ENCODE results near the gene CDK5RAP2. TPM values are rescaled to one million over a fixed set of nuclear protein-coding genes. Genes with fewer than 3 reads are reported as not detected.

The CDK5RAP2 gene
- polyA plus RNA-seq, 4 donors: 42.8 to 69.2 (median 61.7) TPM

DNA sequence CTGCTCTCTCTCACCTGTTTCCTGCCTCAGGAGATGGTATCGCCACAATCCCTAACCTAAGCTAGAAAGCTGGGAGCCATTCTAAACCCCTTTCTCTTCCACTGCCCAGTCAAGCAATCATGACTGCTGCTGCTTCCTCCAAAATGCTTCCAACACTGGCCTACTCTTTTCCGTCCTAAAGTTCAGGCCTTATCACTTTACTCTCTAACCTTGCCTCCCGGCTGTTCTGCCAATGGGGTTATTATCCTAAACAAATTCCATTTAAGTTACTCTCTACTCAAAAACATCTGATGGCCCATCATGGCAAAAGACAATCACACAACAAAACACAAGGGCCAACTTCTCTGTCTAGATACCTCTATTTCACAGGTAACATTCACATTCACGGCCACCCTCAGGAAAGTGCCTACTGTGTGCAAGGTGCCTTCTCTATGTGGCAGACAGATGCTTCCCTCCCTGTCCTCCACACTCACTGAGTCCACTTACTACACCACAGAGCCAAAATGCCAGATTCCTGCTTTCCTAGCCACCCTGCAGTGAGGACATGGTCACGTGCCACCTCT lies 168.0 kb downstream of the CDK5RAP2 start:
- no peak for DNase-seq (ENCODE audit: low read depth in 4 of 4, low spot score in 3 of 4)

DNA sequence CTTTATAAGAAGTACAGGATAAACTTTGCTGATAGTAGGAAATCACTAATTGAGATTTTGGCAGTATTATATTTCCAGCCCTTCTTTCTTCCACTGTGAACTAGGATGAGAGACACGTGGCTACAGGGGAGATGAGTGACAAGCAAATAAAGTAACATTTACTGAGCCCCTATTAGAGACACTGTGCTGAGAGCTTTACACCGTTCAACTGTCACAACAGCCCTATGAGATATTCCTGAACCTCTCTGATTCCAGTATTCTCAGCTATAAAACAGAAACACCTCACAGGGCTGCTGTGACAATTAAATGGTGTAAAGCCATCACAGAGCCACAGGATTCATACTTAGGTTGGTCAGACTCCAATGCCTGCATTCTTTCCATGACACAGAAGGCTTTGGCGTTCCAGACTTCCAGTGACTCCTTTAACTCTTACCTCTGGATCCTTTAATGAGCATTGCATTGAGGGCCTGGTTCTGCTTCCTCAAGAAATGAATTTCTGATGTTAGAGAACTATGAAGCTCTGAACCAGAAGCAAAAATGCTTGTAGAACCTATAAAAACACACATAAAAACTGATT lies 169.0 kb downstream of the CDK5RAP2 start:
- no peak for DNase-seq (ENCODE audit: low read depth in 4 of 4, low spot score in 3 of 4)

DNA sequence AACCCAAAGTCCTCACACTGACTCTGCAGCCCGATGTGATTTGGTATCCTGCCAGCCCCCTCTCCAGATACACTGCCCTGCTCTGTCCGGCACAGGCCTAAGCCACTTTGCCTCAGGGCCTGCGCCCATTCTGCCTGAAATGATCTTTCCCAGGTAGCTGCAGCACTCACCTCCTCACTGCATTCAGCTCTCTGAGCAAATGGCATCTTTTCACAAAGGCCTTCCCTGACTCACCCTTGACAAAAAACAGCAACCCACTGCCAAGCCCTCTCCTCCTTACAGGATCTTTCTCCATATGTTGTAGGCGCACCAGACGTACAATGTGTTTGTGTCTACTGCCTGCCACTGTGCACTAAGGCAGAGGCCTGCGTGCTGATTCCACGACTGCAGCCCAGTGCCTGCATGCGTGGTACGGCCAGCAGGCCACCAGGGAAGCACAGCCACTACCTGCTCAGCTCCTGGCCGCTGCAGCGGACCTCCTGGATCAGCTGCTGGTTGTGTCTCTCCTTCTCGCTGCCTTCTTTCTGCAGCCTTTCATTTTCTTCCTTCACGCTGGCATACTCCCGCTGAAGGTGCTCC lies 171.2 kb downstream of the CDK5RAP2 start:
- DNase-seq (ENCODE audit: low read depth in 4 of 4, low spot score in 3 of 4): no peak

GRCh38 chr9:120405860-120406259 lies 174.1 kb downstream of the CDK5RAP2 start:
- DNase-seq (ENCODE audit: low read depth in 4 of 4, low spot score in 3 of 4): no peak

DNA sequence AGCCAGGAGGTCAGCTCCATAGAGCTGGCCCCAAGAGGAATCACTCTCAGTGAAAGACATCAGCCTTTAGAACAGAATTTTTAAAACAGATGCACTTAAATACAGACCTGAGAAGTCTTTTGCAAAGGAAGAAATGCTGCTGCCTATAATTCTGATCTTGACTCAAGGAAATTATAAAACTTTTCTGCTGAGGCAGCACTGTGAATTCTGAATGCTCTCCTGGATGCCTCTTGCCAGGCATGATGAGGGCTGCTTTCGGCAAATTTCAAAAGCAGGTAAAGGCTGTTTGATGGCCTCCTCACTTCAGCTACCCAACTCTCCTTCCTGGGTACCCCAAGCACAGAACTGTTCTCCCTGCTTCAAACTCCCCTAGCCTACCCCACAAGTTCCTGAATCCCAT lies 174.8 kb downstream of the CDK5RAP2 start:
- DNase-seq (ENCODE audit: low read depth in 4 of 4, low spot score in 3 of 4): no peak

- no peak for DNase-seq (ENCODE audit: low read depth in 4 of 4, low spot score in 3 of 4)
These were observed 176.5 kb downstream of the CDK5RAP2 start for GRCh38 chr9:120403543-120403856.

DNA sequence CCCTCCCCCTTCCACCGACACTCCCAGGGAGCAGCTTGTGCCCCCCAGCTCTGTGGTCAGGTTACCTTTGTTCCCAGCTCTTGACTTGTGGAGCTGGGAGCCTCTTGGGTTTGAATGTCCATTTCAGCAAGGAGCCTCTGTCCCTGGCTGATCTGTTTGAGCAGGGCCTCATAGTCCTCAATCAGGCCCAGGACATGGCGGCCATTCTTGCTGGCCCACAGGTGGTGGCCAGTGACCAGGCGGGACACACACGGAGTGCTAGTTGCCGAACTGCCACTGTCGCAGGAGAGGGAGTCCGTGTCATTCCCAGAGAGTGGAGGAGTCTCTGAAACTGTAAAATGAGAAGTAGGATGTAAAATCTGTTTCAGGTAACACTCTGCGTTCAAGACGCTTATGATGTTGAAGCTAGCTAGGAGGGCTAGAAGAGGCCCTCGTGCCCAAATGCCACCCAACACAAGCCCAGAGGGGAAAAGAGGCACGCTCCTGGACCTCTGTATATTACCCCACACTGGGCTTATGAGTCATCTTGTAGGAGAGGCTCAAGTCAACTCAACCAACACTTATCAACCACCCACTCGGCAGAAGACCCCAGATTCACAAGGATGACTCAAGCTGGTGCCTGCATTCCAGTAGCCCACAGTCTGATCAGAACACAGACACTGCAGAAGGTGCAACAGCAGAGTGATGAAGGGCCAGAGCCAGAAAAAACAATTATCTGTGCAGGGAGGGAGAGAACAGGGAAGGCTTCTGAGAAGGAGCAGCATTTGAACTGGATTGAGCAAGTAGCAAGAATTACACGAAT lies 177.0 kb downstream of the CDK5RAP2 start:
- no peak for DNase-seq (ENCODE audit: low read depth in 4 of 4, low spot score in 3 of 4)

GRCh38 chr9:120399940-120400339 lies 180.0 kb downstream of the CDK5RAP2 start:
- DNase-seq (ENCODE audit: low read depth in 4 of 4, low spot score in 3 of 4): no peak

GRCh38 chr9:120398286-120398685 lies 181.7 kb downstream of the CDK5RAP2 start:
- no peak for DNase-seq (ENCODE audit: low read depth in 4 of 4, low spot score in 3 of 4)

- no peak for DNase-seq (ENCODE audit: low read depth in 4 of 4, low spot score in 3 of 4)
These were observed 182.5 kb downstream of the CDK5RAP2 start for GRCh38 chr9:120397453-120397852.

DNA sequence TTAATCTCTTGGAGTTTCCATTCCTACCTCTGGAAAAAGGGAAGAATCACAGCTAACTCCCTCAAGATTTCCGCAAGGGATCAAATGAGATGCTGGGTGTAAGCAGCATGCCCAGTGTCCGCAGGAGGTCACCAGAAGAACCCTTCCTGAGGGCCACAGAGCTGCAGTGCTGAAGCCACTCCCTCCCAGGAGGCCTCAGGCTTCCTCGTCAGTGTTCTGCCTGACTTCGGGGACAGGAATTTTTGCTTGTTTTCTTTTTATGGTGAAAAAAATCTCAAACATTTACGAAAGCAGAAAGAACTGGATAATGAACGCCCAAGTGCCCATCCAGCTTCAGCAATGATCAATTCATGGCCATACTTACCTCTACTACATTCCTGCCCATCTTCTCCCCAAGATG lies 183.0 kb downstream of the CDK5RAP2 start:
- no peak for DNase-seq (ENCODE audit: low read depth in 4 of 4, low spot score in 3 of 4)

GRCh38 chr9:120396418-120396817 lies 183.5 kb downstream of the CDK5RAP2 start:
- DNase-seq (ENCODE audit: low read depth in 4 of 4, low spot score in 3 of 4): no peak

GRCh38 chr9:120395376-120395775 lies 184.6 kb downstream of the CDK5RAP2 start:
- no peak for DNase-seq (ENCODE audit: low read depth in 4 of 4, low spot score in 3 of 4)

DNA sequence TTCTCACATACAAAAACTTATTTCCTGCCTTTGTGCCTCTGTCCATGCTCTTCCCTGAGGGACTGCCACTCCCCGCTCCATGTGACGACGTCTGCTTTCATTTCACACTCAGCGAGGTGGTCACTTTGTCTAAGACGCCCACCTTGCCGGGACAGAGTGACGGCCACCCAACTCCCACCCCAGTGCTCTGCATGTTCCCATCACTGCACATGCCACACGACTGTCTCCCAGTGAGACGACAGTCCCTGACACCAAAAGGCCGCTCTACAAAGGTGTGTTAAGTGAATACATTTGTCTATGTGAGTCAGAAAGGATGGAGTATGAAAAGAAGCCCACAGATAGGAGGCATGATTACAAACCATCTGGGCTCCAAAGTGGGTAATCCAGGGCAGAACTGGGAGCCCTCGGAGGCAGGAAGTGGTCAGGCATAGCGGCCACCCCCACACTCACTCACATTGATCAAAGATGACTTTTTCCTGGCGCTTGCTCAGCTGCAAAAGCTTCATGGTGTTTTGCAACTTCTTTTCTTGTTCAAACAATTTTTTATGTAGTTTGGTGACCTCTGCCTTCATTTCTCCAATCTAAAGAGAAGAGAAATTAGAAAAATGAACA lies 185.8 kb downstream of the CDK5RAP2 start:
- DNase-seq (ENCODE audit: low read depth in 4 of 4, low spot score in 3 of 4): no peak

DNA sequence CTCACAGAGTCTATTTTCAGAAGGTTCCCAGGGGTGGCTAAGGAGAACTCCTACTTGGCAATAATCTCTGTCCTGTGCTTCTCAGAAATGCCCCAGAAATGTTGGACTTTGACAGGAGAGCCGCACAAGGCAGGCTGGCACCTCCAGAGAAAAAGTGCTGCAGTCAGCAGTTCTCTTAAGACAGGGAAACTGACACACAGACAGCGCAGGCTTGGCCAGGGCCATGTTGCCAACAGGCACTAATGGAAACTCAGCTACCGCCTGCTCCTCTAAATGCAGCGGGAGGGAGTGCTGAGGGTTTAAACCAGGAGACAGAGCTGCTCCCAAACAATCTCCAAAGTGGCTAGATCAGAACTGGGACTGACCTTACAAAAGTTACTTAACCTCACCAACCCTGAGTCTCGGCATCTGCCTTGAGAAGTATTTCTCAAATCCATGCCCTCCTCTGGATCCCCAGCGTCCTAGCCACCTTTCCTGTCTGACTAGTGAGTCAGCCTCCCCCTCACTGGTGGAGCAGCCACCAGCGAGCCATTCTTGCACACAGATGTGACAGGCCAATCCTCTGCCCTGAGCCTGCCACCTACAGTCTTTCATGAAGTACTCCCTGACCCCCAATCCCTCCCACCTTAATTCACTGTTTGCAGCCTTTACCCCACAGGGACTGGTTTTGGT lies 186.4 kb downstream of the CDK5RAP2 start:
- no peak for DNase-seq (ENCODE audit: low read depth in 4 of 4, low spot score in 3 of 4)

- DNase-seq (ENCODE audit: low read depth in 4 of 4, low spot score in 3 of 4): no peak
These were observed 187.3 kb downstream of the CDK5RAP2 start for GRCh38 chr9:120392711-120393110.

GRCh38 chr9:120392245-120392644 lies 187.7 kb downstream of the CDK5RAP2 start:
- no peak for DNase-seq (ENCODE audit: low read depth in 4 of 4, low spot score in 3 of 4)

DNA sequence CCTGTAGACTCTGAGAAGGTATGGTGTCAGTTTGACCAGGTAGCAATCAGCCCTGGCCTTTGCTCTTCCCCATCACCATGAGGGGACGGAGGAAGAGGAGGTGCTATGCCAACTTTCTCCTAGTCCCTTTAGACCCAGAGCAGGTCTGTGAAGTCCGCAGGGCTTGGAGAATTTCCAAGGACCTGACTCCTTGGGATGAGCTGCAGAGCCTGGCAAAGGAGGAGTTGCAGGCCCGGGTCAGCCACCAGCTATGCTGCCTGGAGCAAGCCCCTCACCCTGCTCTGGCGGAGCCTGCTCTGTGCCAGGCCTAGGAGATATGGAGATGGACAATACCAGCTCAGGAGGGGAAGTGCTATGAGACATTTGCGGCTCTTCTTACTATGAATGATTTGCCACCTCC lies 188.3 kb downstream of the CDK5RAP2 start:
- no peak for DNase-seq (ENCODE audit: low read depth in 4 of 4, low spot score in 3 of 4)

GRCh38 chr9:120390637-120391190 lies 189.3 kb downstream of the CDK5RAP2 start:
- no peak for DNase-seq (ENCODE audit: low read depth in 4 of 4, low spot score in 3 of 4)

- DNase-seq (ENCODE audit: low read depth in 4 of 4, low spot score in 3 of 4): no peak
These were observed 190.1 kb downstream of the CDK5RAP2 start for GRCh38 chr9:120389867-120390266.

DNA sequence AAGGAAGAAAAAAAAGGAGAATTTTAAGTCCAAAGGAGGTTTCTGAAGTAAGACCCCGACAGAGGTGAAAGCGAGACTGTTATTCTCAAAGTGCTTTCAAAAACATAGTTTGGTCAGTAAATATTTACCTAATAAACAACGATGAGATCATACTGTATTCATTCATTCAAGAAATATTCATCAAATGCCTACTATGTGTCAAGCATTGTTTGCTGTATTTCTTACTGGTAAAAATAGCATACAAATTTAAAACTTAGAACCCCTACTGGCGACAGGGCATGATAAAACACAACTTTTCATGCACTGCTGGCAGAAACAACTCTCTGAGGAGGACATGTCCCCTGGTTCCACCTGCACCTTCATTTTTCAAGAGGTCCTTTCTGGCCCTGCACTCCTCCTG lies 190.7 kb downstream of the CDK5RAP2 start:
- DNase-seq (ENCODE audit: low read depth in 4 of 4, low spot score in 3 of 4): no peak

Measured in left renal pelvis (tissue), 4 donors.